Endothelial cell of umbilical vein (primary cell): ENCODE results near the gene AGRN. TPM values are rescaled to one million over a fixed set of nuclear protein-coding genes. Genes with fewer than 3 reads are reported as not detected.

Source experiments
- BruUV-seq: library from RNA; stranded (reverse); fragments of 400-500 nt; replicated peaks from 2 replicates; lab custom pipeline; 2021; lab: Mats Ljungman, UMichigan
- CTCF ChIA-PET: fragments of 300-600, 350-600 bp; sonication (Branson Sonifier 250); formaldehyde crosslinking; loops from one replicate; lab custom pipeline; 2021; ENCODE audit warnings: antibody characterized with exemption, inconsistent platforms; lab: Charles Lee
- POLR2A ChIA-PET: fragments of 300-600, 350-600 bp; sonication (Branson Sonifier 250); formaldehyde crosslinking; loops from one replicate; lab custom pipeline; 2021; ENCODE audit warnings: antibody characterized with exemption, inconsistent platforms; lab: Charles Lee
- DNase-seq: peaks from one replicate; pipeline ENCODE4 v3.0.0-alpha.2; 2011; ENCODE audit warnings: low read depth, low spot score
- FAIRE-seq: peaks from 2 replicates; lab custom pipeline; 2011; peaks lifted over from hg19 to GRCh38; lab: Jason Lieb, UNC
- H2AFZ ChIP-seq: 2 replicates; pipeline ENCODE4 v1.6.0; 2012; ENCODE audit warnings: low read depth, low read length, control low read depth, inconsistent platforms
- H3K27ac ChIP-seq: 2 replicates; pipeline ENCODE4 v1.5.1; 2011; ENCODE audit warnings: low read depth, mild to moderate bottlenecking, control low read depth, low read length, moderate library complexity; ENCODE audit not compliant: insufficient read depth
- H3K27me3 ChIP-seq, 2 experiments: 2 replicates each; pipeline versions ENCODE4 v1.6.0 to v1.6.1; 2011; ENCODE audit warnings: low read length in 2 of 2, mixed read lengths in 1 of 2; ENCODE audit not compliant: control insufficient read depth in 2 of 2, insufficient read depth in 2 of 2
- H3K36me3 ChIP-seq, 2 experiments: 2 replicates in 1 of 2; 3 replicates in 1 of 2; pipeline ENCODE4 v1.5.1; 2011; ENCODE audit warnings: low read length in 2 of 2, mild to moderate bottlenecking in 1 of 2, moderate library complexity in 1 of 2; ENCODE audit not compliant: control insufficient read depth in 2 of 2, insufficient read depth in 2 of 2; ENCODE audit errors: extremely low read depth in 1 of 2
- H3K4me1 ChIP-seq: 3 replicates; pipeline ENCODE4 v1.5.1; 2011; ENCODE audit warnings: mild to moderate bottlenecking, low read length; ENCODE audit not compliant: control insufficient read depth, insufficient read depth; ENCODE audit errors: extremely low read depth
- H3K4me2 ChIP-seq: 2 replicates; pipeline ENCODE4 v1.6.1; 2011; ENCODE audit warnings: low read length, control low read depth, mixed read lengths; ENCODE audit not compliant: insufficient read depth
- H3K4me3 ChIP-seq, 3 experiments: fragments of 200-600 bp in 1 of 3; sonication (generic), shearing (Covaris generic) in 1 of 3; replicated peaks in 1 of 3; 2 replicates each; pipeline ENCODE4 v1.5.1; 2011 to 2016; ENCODE audit warnings: control low read depth in 3 of 3, low read length in 3 of 3, mild to moderate bottlenecking in 2 of 3, inconsistent platforms in 1 of 3, low read depth in 1 of 3, moderate library complexity in 1 of 3; ENCODE audit not compliant: insufficient read depth in 1 of 3
- H3K79me2 ChIP-seq: 2 replicates; pipeline ENCODE4 v1.6.0; 2012; ENCODE audit warnings: low read length, inconsistent platforms; ENCODE audit not compliant: control insufficient read depth, insufficient read depth
- H3K9ac ChIP-seq: replicated peaks from 2 replicates; pipeline ENCODE3; 2011; ENCODE audit warnings: low read length, control low read depth; ENCODE audit not compliant: insufficient read depth; ENCODE audit errors: extremely low read depth
- H3K9me1 ChIP-seq: replicated peaks from 3 replicates; pipeline ENCODE4 v1.6.0; 2011; ENCODE audit warnings: mild to moderate bottlenecking, low read length; ENCODE audit not compliant: control insufficient read depth, insufficient read depth; ENCODE audit errors: extremely low read depth
- H3K9me3 ChIP-seq: replicated peaks from 2 replicates; pipeline ENCODE4 v1.5.1; 2012; ENCODE audit warnings: low read length, inconsistent platforms; ENCODE audit not compliant: control insufficient read depth, insufficient read depth
- H4K20me1 ChIP-seq: replicated peaks from 2 replicates; pipeline ENCODE3; 2011; ENCODE audit warnings: mild to moderate bottlenecking, low read length; ENCODE audit not compliant: control insufficient read depth, insufficient read depth; ENCODE audit errors: extremely low read depth
- CTCF ChIP-seq, 2 donors: IDR thresholded peaks; 1 replicate in 1 of 2; 2 replicates in 1 of 2; pipeline ENCODE4 v1.5.1; 2011; ENCODE audit warnings: low read length in 2 of 2, mild to moderate bottlenecking in 2 of 2, moderate library complexity in 2 of 2, control low read depth in 1 of 2, inconsistent platforms in 1 of 2, low read depth in 1 of 2; ENCODE audit not compliant: insufficient read depth in 1 of 2; ENCODE audit errors: extremely low read depth in 1 of 2
- EZH2 ChIP-seq: IDR thresholded peaks from 2 replicates; pipeline ENCODE4 v1.6.1; 2012; ENCODE audit warnings: borderline replicate concordance, low read depth, mild to moderate bottlenecking, moderate library complexity, low read length, inconsistent platforms; ENCODE audit not compliant: severe bottlenecking
- FOS ChIP-seq: IDR thresholded peaks from 2 replicates; pipeline ENCODE4 v1.6.1; 2011; ENCODE audit warnings: mild to moderate bottlenecking, low read length, moderate library complexity, borderline replicate concordance; ENCODE audit not compliant: insufficient read depth
- GATA2 ChIP-seq: IDR thresholded peaks from 2 replicates; pipeline ENCODE4 v1.7.0; 2011; ENCODE audit warnings: low read depth, mild to moderate bottlenecking, moderate library complexity, mixed read lengths, low read length; ENCODE audit not compliant: insufficient read length, insufficient read depth
- JUN ChIP-seq: IDR thresholded peaks from 2 replicates; pipeline ENCODE4 v1.6.1; 2011; ENCODE audit warnings: borderline replicate concordance, low read depth; ENCODE audit not compliant: insufficient read length, insufficient read depth
- MAX ChIP-seq: IDR thresholded peaks from 2 replicates; pipeline ENCODE4 v1.6.1; 2011; ENCODE audit not compliant: insufficient read depth, insufficient read length
- MYC ChIP-seq: IDR thresholded peaks from one replicate; pipeline ENCODE4 v1.6.1; 2011; ENCODE audit warnings: mild to moderate bottlenecking, low read depth, low read length
- POLR2A ChIP-seq: IDR thresholded peaks from 2 replicates; pipeline ENCODE4 v1.6.1; 2012; ENCODE audit warnings: low read depth, mild to moderate bottlenecking, control low read depth, low read length
- POLR2AphosphoS5 ChIP-seq: IDR thresholded peaks from 2 replicates; pipeline ENCODE4 v1.6.1; 2012; ENCODE audit warnings: low read depth, mild to moderate bottlenecking, control low read depth, low read length, moderate library complexity; ENCODE audit not compliant: insufficient read depth
- dilution Hi-C: fragments of 300-500 bp; cut with MboI; formaldehyde crosslinking; loops from one replicate; pipeline ENCODE4 v1.15.0; 2019; ENCODE audit warnings: low sequenced_read_pairs; ENCODE audit not compliant: extremely low pct_ligation_motif_present
- intact Hi-C: fragments of 100-400 bp; cut with micrococcal nuclease; formaldehyde crosslinking; loops from one replicate; pipeline ENCODE4 v1.10.0; 2022
- polyA plus RNA-seq, 4 experiments: library from polyadenylated mRNA; depleted of rRNA in 3 of 4; stranded (reverse) in 3 of 4; unstranded in 1 of 4; fragments of >200 nt; gene quantifications; 2 replicates each; pipeline versions ENCODE4 v1.2.1 to v1.2.3, GENCODE V29; 2011 to 2012; ENCODE audit warnings: missing spikeins in 1 of 4
- total RNA-seq: library from RNA; stranded (reverse); gene quantifications from 2 replicates; pipeline ENCODE4 v1.2.3, GENCODE V29; 2021

The AGRN gene
- total and polyA plus RNA-seq, 2 donors (not counting 3 experiments of a cell fraction or from before 2014, with no cell fraction given), result 66.6 to 67.8 TPM

DNA sequence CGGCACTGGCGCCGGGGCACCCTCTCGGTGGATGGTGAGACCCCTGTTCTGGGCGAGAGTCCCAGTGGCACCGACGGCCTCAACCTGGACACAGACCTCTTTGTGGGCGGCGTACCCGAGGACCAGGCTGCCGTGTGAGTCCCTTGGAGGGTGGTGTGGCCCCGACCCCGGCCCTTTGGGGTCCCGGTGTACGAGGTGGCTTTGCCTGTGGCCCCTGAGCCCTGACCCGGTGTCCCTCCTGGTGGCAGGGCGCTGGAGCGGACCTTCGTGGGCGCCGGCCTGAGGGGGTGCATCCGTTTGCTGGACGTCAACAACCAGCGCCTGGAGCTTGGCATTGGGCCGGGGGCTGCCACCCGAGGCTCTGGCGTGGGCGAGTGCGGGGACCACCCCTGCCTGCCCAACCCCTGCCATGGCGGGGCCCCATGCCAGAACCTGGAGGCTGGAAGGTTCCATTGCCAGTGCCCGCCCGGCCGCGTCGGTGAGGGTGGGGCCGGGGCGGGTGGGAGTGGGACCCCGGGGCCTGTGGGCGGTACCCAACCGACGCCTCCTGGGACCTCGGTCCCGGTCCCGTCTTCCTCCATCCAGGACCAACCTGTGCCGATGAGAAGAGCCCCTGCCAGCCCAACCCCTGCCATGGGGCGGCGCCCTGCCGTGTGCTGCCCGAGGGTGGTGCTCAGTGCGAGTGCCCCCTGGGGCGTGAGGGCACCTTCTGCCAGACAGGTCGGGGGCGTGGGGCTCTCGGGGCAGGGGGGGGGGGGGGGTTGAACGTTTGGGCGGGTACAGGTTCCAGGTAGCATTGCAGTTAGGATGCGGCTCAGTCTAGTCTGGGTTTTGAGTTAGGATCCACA is 29.6 kb downstream of the AGRN start:
- DNase-seq, result no peak
- Histone ChIP-seq H3K27ac (no peak overlapping the region), H3K27me3 (no peaks in the 10 kb centered on the region), H3K79me2 (no peaks in the 10 kb centered on the region), H3K9ac (no peak overlapping the region), H3K4me1 (no peaks in the 10 kb centered on the region), H3K4me3 (no peak overlapping the region), H2AFZ (no peak overlapping the region), H3K9me3 (no peaks in the 10 kb centered on the region), H3K9me1 (no peaks in the 10 kb centered on the region), H4K20me1 (no peaks in the 10 kb centered on the region), H3K4me2 (no peak overlapping the region), H3K36me3 (peaks cover 0 to 27% of the 10 kb centered on the region in 2 experiments)
- dilution Hi-C loops, result no loop called here
- TF ChIP-seq FOS (no peak), POLR2A (no peak), CTCF (IDR thresholded peaks at IDR 0.05; ENCODE audit: extremely low read depth in 1 of 2, insufficient read depth in 1 of 2, low read depth in 1 of 2, low read length in 2 of 2) (no peak)
- BruUV-seq, result TSS peak; percentile 15
- ChIA-PET CTCF (interaction anchor here (1.6 kb wide), 1 partner anchor 10 kb away, joined by 3 read pairs; no protein-coding TSS in a partner anchor), POLR2A (no interaction called here)
- intact Hi-C loops, result no loop called here
- FAIRE-seq, result no peak

DNA sequence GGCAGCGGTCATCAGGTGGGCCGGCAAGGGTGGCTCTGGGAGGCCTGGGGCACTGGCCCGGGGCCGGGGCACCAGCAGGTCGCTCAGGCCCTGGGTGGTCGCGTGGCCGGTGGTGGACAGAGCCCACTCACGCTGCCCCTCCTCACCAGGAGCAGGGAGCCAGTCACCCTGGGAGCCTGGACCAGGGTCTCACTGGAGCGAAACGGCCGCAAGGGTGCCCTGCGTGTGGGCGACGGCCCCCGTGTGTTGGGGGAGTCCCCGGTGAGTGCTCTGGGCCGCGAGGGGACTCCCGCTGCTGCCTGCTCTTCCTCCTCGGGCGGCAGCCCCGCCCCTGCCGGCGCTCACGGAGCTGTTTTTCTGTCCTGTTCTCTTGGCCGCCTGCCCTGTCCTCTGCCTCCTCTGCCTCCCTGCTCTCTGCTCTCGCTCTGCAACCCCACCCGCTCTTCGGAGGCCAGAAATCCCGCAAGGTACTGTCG is 30.7 kb downstream of the AGRN start:
- intact Hi-C loops, result no loop called here
- BruUV-seq, result no TSS peak

More for the DNA sequence above, 30.7 kb downstream of the AGRN start:
- Histone ChIP-seq H3K27ac (no peak overlapping the region), H3K36me3 (peaks cover 0 to 23% of the 10 kb centered on the region in 2 experiments), H3K9ac (no peak overlapping the region), H3K79me2 (no peaks in the 10 kb centered on the region), H3K4me2 (no peak overlapping the region), H3K4me3 (no peak overlapping the region), H3K9me3 (no peaks in the 10 kb centered on the region), H3K9me1 (no peaks in the 10 kb centered on the region), H2AFZ (no peak overlapping the region), H4K20me1 (no peaks in the 10 kb centered on the region), H3K4me1 (no peaks in the 10 kb centered on the region), H3K27me3 (no peaks in the 10 kb centered on the region)
- FAIRE-seq (no peak), DNase-seq (no peak)
- dilution Hi-C loops, result no loop called here
- TF ChIP-seq FOS, result no peak
- TF ChIP-seq MYC, result no peak
- TF ChIP-seq POLR2AphosphoS5, result no peak
- TF ChIP-seq JUN, result no peak
- no peak for TF ChIP-seq CTCF (IDR thresholded peaks at IDR 0.05; ENCODE audit: extremely low read depth in 1 of 2, insufficient read depth in 1 of 2, low read depth in 1 of 2, low read length in 2 of 2)
- TF ChIP-seq GATA2, result no peak
- no peak for TF ChIP-seq MAX
- no peak for TF ChIP-seq POLR2A
- TF ChIP-seq EZH2, result no peak
- POLR2A ChIA-PET, result no interaction called here
- CTCF ChIA-PET, result no interaction called here
